ENCODE measurements around the gene ABO. TPM values are rescaled to one million over a fixed set of nuclear protein-coding genes. Genes with fewer than 3 reads are reported as not detected.

The ABO gene
- total and polyA plus RNA-seq, 2 of the 8 experiments (the other 6 are each of a cell fraction or from before 2014, with no cell fraction given) = 0.03 TPM; not detected in 1

- POLR2A ChIA-PET (ENCODE audit: partially characterized antibody) = no interaction called here
- 79% methylated on average over 1 of the region's 1 CpG; no CpG with 5 or more reads in 1 of the 2 experiments for WGBS, 2 experiments (ENCODE audit: extremely low coverage in 1 of 2, insufficient coverage in 1 of 2, insufficient read length in 1 of 2, insufficient replicate concordance in 2 of 2, low coverage in 1 of 2, low lambda C conversion rate in 2 of 2, missing lambda C conversion rate in 1 of 2)
- no peak for TF ChIP-seq ZNF274 (IDR thresholded peaks at IDR 0.05; ENCODE audit: borderline replicate concordance, extremely low read depth, low read length)
- TF ChIP-seq CHD1 (IDR thresholded peaks at IDR 0.05; ENCODE audit: low read depth, low read length) = no peak
- no peak for TF ChIP-seq ASH2L (IDR thresholded peaks at IDR 0.05; ENCODE audit: low read length)
- no peak for TF ChIP-seq CEBPB (IDR thresholded peaks at IDR 0.05; ENCODE audit: low read depth, low read length)
- no peak for TF ChIP-seq BRCA1 (IDR thresholded peaks at IDR 0.05; ENCODE audit: low read depth, low read length)
- TF ChIP-seq SIRT6 (IDR thresholded peaks at IDR 0.05; ENCODE audit: low read length) = no peak
- no peak for TF ChIP-seq POU5F1 (IDR thresholded peaks at IDR 0.05; ENCODE audit: low read depth, low read length)
- no peak for TF ChIP-seq RNF2 (IDR thresholded peaks at IDR 0.05; ENCODE audit: borderline replicate concordance, low read depth, low read length, missing control alignments, poor library complexity, severe bottlenecking)
- TF ChIP-seq NANOG (IDR thresholded peaks at IDR 0.05; ENCODE audit: insufficient read depth, low read depth, low read length, poor library complexity, severe bottlenecking) = no peak
- no peak for TF ChIP-seq CTBP2 (IDR thresholded peaks at IDR 0.05; ENCODE audit: borderline replicate concordance, insufficient read depth, insufficient read length, low read length)
- TF ChIP-seq SUZ12 (IDR thresholded peaks at IDR 0.05; ENCODE audit: low read length) = no peak
- TF ChIP-seq YY1 (IDR thresholded peaks at IDR 0.05; ENCODE audit: low read depth, low read length) = no peak
- no peak for TF ChIP-seq BCL11A (IDR thresholded peaks at IDR 0.05; ENCODE audit: low read depth in 2 of 2, low read length in 2 of 2)
- TF ChIP-seq SP2 (IDR thresholded peaks at IDR 0.05; ENCODE audit: low read length) = no peak
- TF ChIP-seq SIN3A (conservative IDR thresholded peaks at IDR 0.05 in 1 of 2, IDR thresholded peaks at IDR 0.05 in 1 of 2; ENCODE audit: low read depth in 1 of 2, low read length in 2 of 2) = no peak
Measured at GRCh38 chr9:133253268-133253667, 21.7 kb downstream of the ABO start.

More at GRCh38 chr9:133253268-133253667, 21.7 kb downstream of the ABO start:
- Histone ChIP-seq H3K9me3 (ENCODE audit: insufficient read depth in 2 of 2, low read depth in 1 of 2, low read length in 1 of 2) (no peaks in the 10 kb centered on the region), H3K4me3 (ENCODE audit: extremely low read depth in 1 of 4, insufficient read depth in 2 of 4, low read depth in 3 of 4, low read length in 4 of 4) (no peak overlapping the region), H2BK20ac (ENCODE audit: low read length) (no peak overlapping the region), H3K27ac (ENCODE audit: low read depth, low read length) (no peak overlapping the region), H3K4ac (replicated peaks; ENCODE audit: insufficient read length, low read depth, low read length) (no peak overlapping the region), H3K27me3 (replicated peaks in 1 of 4; ENCODE audit: control insufficient read depth in 3 of 4, extremely low read depth in 1 of 4, insufficient read depth in 3 of 4, low read length in 3 of 4) (0 out of 7 replicates have a peak, but pooled peaks cover 0 to 4% (median 0%) of the 10 kb centered on the region in 4 experiments), H3K18ac (ENCODE audit: extremely low read depth, low read length) (no peak overlapping the region), H2BK12ac (ENCODE audit: low read depth, low read length) (no peak overlapping the region), H4K5ac (ENCODE audit: insufficient read length, low read depth, low read length) (no peak overlapping the region), H3K56ac (replicated peaks; ENCODE audit: insufficient read length, low read depth, low read length) (no peak overlapping the region), H2BK15ac (ENCODE audit: low read length) (no peak overlapping the region), H4K20me1 (replicated peaks in 1 of 2; ENCODE audit: control insufficient read depth in 1 of 2, insufficient read depth in 2 of 2, low read length in 2 of 2) (no peaks in the 10 kb centered on the region), H3K4me1 (replicated peaks in 1 of 4; ENCODE audit: control insufficient read depth in 3 of 4, insufficient read depth in 4 of 4, low read length in 3 of 4) (peaks cover 0 to 12% (median 3%) of the 10 kb centered on the region in 4 experiments; a peak in 6 of 7 replicates), H3K4me2 (ENCODE audit: insufficient read depth in 1 of 2, low read depth in 2 of 2, low read length in 2 of 2) (no peak overlapping the region), H3K14ac (ENCODE audit: insufficient read length) (no peak overlapping the region), H3K9ac (replicated peaks in 1 of 4; ENCODE audit: extremely low read depth in 1 of 4, low read depth in 3 of 4, low read length in 3 of 4) (no peak overlapping the region), H2BK5ac (ENCODE audit: low read depth, low read length) (no peak overlapping the region), H3K23me2 (ENCODE audit: low read depth, low read length) (peaks cover 8% of the 10 kb centered on the region; the same call in 1 of the 2 replicates), H2AFZ (ENCODE audit: low read length) (no peak overlapping the region), H3K79me2 (ENCODE audit: control insufficient read depth in 1 of 2, insufficient read depth in 2 of 2, low read length in 2 of 2) (no peaks in the 10 kb centered on the region), H3K23ac (ENCODE audit: insufficient read length) (no peak overlapping the region), H4K91ac (replicated peaks; ENCODE audit: insufficient read length, low read length) (no peak overlapping the region), H2BK120ac (replicated peaks; ENCODE audit: low read depth, low read length) (no peak overlapping the region), H3K36me3 (ENCODE audit: control insufficient read depth in 2 of 4, insufficient read depth in 4 of 4, low read length in 3 of 4) (no peaks in the 10 kb centered on the region), H2AK5ac (ENCODE audit: low read depth, low read length) (no peak overlapping the region), H3K79me1 (ENCODE audit: low read depth, low read length) (no peaks in the 10 kb centered on the region), H4K8ac (ENCODE audit: extremely low read depth, insufficient read depth, low read length) (no peak overlapping the region)
- FAIRE-seq (no peak), DNase-seq (ENCODE audit: low read depth in 1 of 2, low spot score in 2 of 2) (peak in 1 of 2 experiments; percentile 8)
- CTCF ChIA-PET (ENCODE audit: partially characterized antibody) = interaction anchor here (1.2 to 2.7 kb wide), 2 partner anchors 14 to 67 kb away, joined by 9 to 14 read pairs; no protein-coding TSS in a partner anchor
